NT2/D1 (cell line): ENCODE measurements around the gene KDM1A.

Experiments
- SUZ12 ChIP-seq: IDR thresholded peaks from 2 replicates; pipeline ENCODE4 v1.6.1; 2011; ENCODE audit not compliant: insufficient read length, insufficient read depth; ENCODE audit errors: extremely low read depth
- YY1 ChIP-seq: IDR thresholded peaks from 2 replicates; pipeline ENCODE4 v1.6.1; 2011; ENCODE audit not compliant: insufficient read length, insufficient read depth
- ZNF274 ChIP-seq: IDR thresholded peaks from 2 replicates; pipeline ENCODE4 v1.6.1; 2011; ENCODE audit warnings: mild to moderate bottlenecking, low read depth, low read length

DNA sequence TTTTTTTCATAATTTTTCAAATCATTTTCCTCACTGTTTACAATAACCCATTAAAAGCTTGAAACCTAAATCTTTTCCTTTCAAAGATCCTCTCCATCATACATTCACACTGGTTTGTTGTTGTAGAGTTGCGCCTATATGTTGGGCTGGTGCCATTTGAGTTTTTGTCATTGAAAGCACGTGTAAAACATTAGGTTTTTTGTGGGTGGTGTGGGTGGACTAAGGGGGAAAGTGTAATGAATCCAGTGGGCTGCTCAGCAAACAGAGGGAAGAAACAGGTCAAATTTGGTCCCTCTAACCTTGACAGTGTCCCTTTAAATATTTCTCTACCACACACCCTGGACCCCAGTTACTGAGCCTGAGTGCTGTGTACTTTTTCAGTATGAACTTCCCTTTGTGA, 46.8 kb downstream of the KDM1A start:
- TF ChIP-seq YY1 (no peak), ZNF274 (no peak), SUZ12 (no peak)
